Fibroblast of lung (primary cell): ENCODE results near the gene DNAJB6. TPM values are rescaled to one million over a fixed set of nuclear protein-coding genes. Genes with fewer than 3 reads are reported as not detected.

Source experiments
- DNase-seq, 2 donors: peaks; one replicate each; pipeline versions ENCODE4 v3.0.0 to v3.0.0-alpha.2; 2010; ENCODE audit warnings: low read depth in 2 of 2
- H2AFZ ChIP-seq: 2 replicates; pipeline ENCODE4 v1.5.1; 2012; ENCODE audit warnings: low read length, control low read depth, inconsistent platforms
- H3K27ac ChIP-seq: 2 replicates; pipeline ENCODE4 v1.5.1; 2011; ENCODE audit warnings: low read length, control low read depth; ENCODE audit not compliant: insufficient read depth
- H3K27me3 ChIP-seq: 2 replicates; pipeline ENCODE4 v1.5.1; 2011; ENCODE audit warnings: mild to moderate bottlenecking, low read length; ENCODE audit not compliant: control insufficient read depth, insufficient read depth
- H3K36me3 ChIP-seq: 2 replicates; pipeline ENCODE4 v1.5.1; 2011; ENCODE audit warnings: low read length; ENCODE audit not compliant: control insufficient read depth, insufficient read depth
- H3K4me1 ChIP-seq: 2 replicates; pipeline ENCODE4 v1.5.1; 2011; ENCODE audit warnings: low read length; ENCODE audit not compliant: control insufficient read depth, insufficient read depth; ENCODE audit errors: extremely low read depth
- H3K4me2 ChIP-seq: 2 replicates; pipeline ENCODE4 v1.5.1; 2011; ENCODE audit warnings: low read length, control low read depth; ENCODE audit not compliant: insufficient read depth; ENCODE audit errors: extremely low read depth
- H3K4me3 ChIP-seq, 4 experiments: fragments of 200-600 bp in 1 of 4; sonication (generic) in 1 of 4; replicated peaks in 1 of 4; 2 replicates each; pipeline ENCODE4 v1.5.1; 2011 to 2016; ENCODE audit warnings: low read length in 4 of 4, low read depth in 3 of 4, mild to moderate bottlenecking in 3 of 4, control low read depth in 2 of 4, inconsistent platforms in 1 of 4, mixed read lengths in 1 of 4; ENCODE audit not compliant: insufficient read depth in 1 of 4; ENCODE audit errors: control extremely low read depth in 1 of 4
- H3K79me2 ChIP-seq: 2 replicates; pipeline ENCODE4 v1.5.1; 2012; ENCODE audit warnings: mild to moderate bottlenecking, low read length, inconsistent platforms; ENCODE audit not compliant: control insufficient read depth, insufficient read depth
- H3K9ac ChIP-seq: 2 replicates; pipeline ENCODE4 v1.5.1; 2011; ENCODE audit warnings: mild to moderate bottlenecking, low read length, control low read depth; ENCODE audit not compliant: insufficient read depth
- H3K9me3 ChIP-seq: 2 replicates; pipeline ENCODE4 v1.5.1; 2012; ENCODE audit warnings: low read depth, low read length; ENCODE audit not compliant: control insufficient read depth, insufficient read depth
- H4K20me1 ChIP-seq: 2 replicates; pipeline ENCODE4 v1.5.1; 2011; ENCODE audit warnings: low read length; ENCODE audit not compliant: control insufficient read depth, insufficient read depth; ENCODE audit errors: extremely low read depth
- EZH2 ChIP-seq: IDR thresholded peaks from 2 replicates; pipeline ENCODE4 v1.5.1; 2012; ENCODE audit warnings: low read length, control low read depth, mild to moderate bottlenecking; ENCODE audit errors: missing control alignments
- polyA plus RNA-seq, 2 donors: library from polyadenylated mRNA; depleted of rRNA in 1 of 2; stranded (reverse) in 1 of 2; unstranded in 1 of 2; fragments of >200 nt; gene quantifications; 2 replicates each; pipeline ENCODE4 v1.2.1, GENCODE V29; 2011 to 2012; ENCODE audit warnings: missing spikeins in 1 of 2
- total RNA-seq: library from RNA; depleted of rRNA; stranded (reverse); fragments of >200 nt; gene quantifications from 2 replicates; pipeline ENCODE4 v1.2.1, GENCODE V29; 2014
- TF ChIP-seq, protein P1 (sequence below), 2 donors: IDR thresholded peaks in 1 of 2; conservative IDR thresholded peaks in 1 of 2; 1 replicate in 1 of 2; 2 replicates in 1 of 2; pipeline ENCODE4 v1.5.1; 2011 to 2012; ENCODE audit warnings: low read length in 2 of 2, control low read depth in 1 of 2, inconsistent platforms in 1 of 2, low read depth in 1 of 2, mild to moderate bottlenecking in 1 of 2

DNAJB6 gene
- total and polyA plus RNA-seq, 2 donors (not counting 1 experiment from before 2014, with no cell fraction given) = 86.2 to 117 TPM

DNA sequence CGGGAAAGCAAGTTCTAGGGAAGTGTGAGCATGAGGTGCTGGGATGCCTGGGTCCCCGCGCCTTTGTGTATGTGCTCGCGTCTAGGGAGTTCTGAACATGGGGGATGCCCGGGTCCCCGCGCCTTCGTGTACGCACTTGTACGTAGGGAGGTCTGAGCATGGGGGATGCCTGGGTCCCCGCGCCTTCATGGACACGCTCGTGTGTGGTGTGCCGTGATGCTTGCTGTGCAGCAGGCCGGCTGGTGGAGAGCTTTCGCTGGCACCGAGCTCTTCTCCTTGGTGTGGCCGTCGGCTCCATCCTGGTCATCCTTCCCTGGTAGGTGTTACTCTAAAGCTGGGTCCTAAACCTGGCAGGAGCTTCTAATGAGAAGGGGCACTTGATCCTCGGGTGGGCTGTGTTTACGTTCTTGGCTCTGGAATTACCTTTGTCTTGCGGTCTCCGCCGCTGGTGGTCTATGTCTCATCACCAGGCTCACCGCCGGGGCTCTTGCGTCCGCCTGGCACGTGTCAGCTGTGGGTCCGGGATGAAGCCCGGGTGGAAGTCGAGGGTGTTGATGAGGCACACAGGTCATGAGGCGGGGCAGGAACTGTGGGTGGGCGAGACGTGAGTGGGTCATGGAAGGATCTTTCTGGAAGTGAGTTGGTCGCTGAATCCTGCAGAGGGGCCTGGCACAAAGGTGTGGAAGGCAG is 63.5 kb downstream of the DNAJB6 start:
- H3K27me3 ChIP-seq = no peaks in the 10 kb centered on the region
- no peak overlapping the region for H3K27ac ChIP-seq
- peaks cover 14% of the 10 kb centered on the region for H3K79me2 ChIP-seq
- no peaks in the 10 kb centered on the region for H3K9me3 ChIP-seq
- no peak overlapping the region for H2AFZ ChIP-seq
- H3K36me3 ChIP-seq = peaks cover 12% of the 10 kb centered on the region
- TF ChIP-seq, protein P1, sequence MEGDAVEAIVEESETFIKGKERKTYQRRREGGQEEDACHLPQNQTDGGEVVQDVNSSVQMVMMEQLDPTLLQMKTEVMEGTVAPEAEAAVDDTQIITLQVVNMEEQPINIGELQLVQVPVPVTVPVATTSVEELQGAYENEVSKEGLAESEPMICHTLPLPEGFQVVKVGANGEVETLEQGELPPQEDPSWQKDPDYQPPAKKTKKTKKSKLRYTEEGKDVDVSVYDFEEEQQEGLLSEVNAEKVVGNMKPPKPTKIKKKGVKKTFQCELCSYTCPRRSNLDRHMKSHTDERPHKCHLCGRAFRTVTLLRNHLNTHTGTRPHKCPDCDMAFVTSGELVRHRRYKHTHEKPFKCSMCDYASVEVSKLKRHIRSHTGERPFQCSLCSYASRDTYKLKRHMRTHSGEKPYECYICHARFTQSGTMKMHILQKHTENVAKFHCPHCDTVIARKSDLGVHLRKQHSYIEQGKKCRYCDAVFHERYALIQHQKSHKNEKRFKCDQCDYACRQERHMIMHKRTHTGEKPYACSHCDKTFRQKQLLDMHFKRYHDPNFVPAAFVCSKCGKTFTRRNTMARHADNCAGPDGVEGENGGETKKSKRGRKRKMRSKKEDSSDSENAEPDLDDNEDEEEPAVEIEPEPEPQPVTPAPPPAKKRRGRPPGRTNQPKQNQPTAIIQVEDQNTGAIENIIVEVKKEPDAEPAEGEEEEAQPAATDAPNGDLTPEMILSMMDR (conservative IDR thresholded peaks at IDR 0.05 in 1 of 2, IDR thresholded peaks at IDR 0.05 in 1 of 2; ENCODE audit: low read depth in 1 of 2, low read length in 2 of 2) = no peak
- no peak for TF ChIP-seq EZH2
- H4K20me1 ChIP-seq = no peaks in the 10 kb centered on the region
- H3K4me3 ChIP-seq = no peak overlapping the region
- H3K4me2 ChIP-seq = no peak overlapping the region
- peaks cover 17% of the 10 kb centered on the region for H3K4me1 ChIP-seq
- H3K9ac ChIP-seq = no peak overlapping the region
- DNase-seq = no peak

DNA sequence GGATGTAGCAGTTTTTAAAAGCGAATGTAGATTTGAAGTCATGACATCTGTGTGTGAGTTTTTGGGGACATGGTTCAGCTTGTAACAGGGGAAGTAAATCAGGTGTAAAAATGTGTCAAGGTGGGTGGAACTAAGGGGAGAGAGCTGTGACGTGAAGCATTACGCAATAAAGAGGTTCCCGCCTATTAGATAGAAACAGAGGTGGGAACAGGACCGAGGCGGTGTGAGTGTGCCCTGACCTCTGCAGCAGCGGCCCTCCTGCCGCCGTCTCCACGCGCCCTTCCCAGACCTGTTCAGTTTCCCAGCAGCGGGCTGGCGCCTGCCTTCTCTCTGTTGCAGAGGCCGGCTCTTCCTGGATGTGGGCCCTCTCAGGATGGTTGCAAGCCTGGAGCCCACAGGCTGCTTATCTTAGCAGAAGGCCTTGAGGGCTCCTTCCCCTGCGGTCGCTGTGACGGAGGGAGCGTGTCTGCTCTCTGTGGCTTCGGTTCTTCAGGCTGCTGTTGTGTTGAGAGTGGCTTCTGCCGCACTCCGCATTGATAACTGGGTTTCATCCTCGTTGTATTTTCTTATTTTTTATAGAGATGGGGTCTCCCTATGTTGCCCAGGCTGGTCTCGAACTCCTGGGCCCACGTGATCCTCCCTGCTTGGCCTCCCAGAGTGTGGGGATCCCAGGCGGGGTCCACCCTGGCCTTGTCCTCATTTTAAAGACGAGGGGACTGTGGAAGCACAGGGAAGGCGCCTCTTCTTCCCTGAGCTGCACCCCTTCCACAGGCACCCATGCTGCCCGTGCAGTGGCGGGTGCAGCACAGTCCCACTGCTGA is 65.0 kb downstream of the DNAJB6 start:
- no peak overlapping the region for H2AFZ ChIP-seq
- peaks cover 15% of the 10 kb centered on the region for H3K36me3 ChIP-seq
- H3K9me3 ChIP-seq = no peaks in the 10 kb centered on the region
- DNase-seq = no peak
- H3K27ac ChIP-seq = no peak overlapping the region
- peaks cover 17% of the 10 kb centered on the region for H3K4me1 ChIP-seq
- no peak for TF ChIP-seq EZH2
- TF ChIP-seq, protein P1 (conservative IDR thresholded peaks at IDR 0.05 in 1 of 2, IDR thresholded peaks at IDR 0.05 in 1 of 2; ENCODE audit: low read depth in 1 of 2, low read length in 2 of 2) = no peak
- peaks cover 14% of the 10 kb centered on the region for H3K79me2 ChIP-seq
- H3K27me3 ChIP-seq = no peaks in the 10 kb centered on the region
- no peaks in the 10 kb centered on the region for H4K20me1 ChIP-seq
- H3K9ac ChIP-seq = no peak overlapping the region
- H3K4me2 ChIP-seq = no peak overlapping the region
- H3K4me3 ChIP-seq = no peak overlapping the region

DNA sequence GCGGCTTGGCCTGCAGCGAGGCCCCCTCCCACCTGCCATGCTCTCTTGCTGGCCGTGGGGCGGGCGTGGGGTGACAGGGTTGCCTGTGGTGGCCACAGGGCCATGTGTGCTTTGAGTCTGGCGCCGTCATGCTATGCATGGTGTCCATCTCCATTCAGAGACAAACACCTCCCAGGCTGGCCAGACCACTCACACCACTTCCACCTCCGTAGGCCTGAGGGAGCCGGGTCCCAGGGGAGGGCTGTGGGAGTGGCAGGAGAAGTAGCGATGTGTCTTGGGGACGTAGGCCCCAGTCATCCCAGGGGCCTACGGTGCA is 65.5 kb downstream of the DNAJB6 start:
- H4K20me1 ChIP-seq = no peaks in the 10 kb centered on the region

More for the DNA sequence above, 65.5 kb downstream of the DNAJB6 start:
- TF ChIP-seq, protein P1 (conservative IDR thresholded peaks at IDR 0.05 in 1 of 2, IDR thresholded peaks at IDR 0.05 in 1 of 2; ENCODE audit: low read depth in 1 of 2, low read length in 2 of 2) = no peak
- no peak for TF ChIP-seq EZH2
- Histone ChIP-seq H2AFZ (no peak overlapping the region), H3K9ac (no peak overlapping the region), H3K36me3 (peaks cover 15% of the 10 kb centered on the region), H3K9me3 (no peaks in the 10 kb centered on the region), H3K4me1 (peaks cover 16% of the 10 kb centered on the region), H3K4me2 (no peak overlapping the region), H3K79me2 (peaks cover 14% of the 10 kb centered on the region), H3K27me3 (no peaks in the 10 kb centered on the region), H3K4me3 (no peak overlapping the region), H3K27ac (no peak overlapping the region)
- DNase-seq = no peak
